HG03558 (cell line): ENCODE results near the gene MRTFB.

ENCODE experiments used
- ATAC-seq: cut with Tn5 transposase; IDR thresholded peaks from one replicate; pipeline ENCODE4 v1.9.1; 2021; ENCODE audit warnings: moderate number of reproducible peaks; ENCODE audit not compliant: unreplicated experiment; ENCODE audit errors: extremely low read depth

The MRTFB gene

DNA sequence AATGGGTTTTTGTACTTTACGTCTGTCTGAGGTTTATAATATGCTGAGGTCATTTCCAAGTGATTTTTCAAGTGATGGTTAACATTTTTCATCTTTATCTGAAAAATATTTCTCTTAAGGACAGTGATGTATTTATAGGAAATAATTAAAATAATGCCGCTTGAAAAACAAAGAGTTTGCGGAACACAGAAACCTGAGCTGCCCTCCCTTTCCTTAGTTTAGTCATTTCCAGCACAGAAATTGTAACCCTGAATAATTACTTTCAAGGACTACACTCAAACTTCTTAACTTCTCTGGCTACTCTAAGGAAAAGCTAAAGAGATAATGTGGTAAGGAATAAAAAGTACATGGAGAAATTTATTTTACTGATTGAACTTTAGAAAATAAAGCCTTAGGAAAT is 54.6 kb downstream of the MRTFB start:
- ATAC-seq: no peak

DNA sequence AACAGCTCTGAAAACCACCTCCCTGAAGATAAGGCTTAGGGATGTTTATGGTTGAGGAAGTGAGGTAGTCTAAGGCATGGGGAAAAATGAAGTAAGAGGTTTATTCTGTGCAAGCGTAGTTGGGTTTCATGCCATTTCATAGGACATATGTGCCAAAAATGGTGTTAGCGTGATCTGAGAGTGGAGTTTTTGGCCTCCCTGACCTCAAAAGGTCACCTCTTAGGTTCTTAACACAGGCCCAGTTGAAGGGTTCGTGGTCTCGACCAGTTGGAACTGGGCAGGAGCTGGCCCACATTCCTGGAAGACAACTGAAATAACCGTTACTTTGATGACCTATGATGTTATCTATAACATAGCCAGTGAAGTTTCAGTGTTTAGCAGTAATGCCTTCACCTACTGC is 57.0 kb downstream of the MRTFB start:
- ATAC-seq: no peak

DNA sequence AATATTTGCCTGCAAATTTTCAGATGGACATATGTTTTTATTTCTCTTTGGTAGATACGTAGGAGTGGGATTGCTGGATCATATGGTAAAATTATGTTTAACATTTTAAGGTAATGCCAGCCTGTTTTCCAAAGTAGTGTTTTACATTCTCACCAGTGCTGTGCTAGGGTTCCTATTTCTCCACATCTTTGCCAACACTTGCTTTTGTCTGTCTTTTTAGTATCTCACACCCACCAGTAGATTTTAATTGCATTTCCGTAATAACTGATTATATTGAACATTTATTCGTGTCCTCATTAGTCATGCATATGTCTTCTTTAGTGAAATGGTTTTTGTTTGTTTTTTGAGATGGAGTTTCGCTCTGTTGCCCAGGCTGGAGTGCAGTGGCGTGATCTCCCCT is 58.4 kb downstream of the MRTFB start:
- no peak for ATAC-seq

DNA sequence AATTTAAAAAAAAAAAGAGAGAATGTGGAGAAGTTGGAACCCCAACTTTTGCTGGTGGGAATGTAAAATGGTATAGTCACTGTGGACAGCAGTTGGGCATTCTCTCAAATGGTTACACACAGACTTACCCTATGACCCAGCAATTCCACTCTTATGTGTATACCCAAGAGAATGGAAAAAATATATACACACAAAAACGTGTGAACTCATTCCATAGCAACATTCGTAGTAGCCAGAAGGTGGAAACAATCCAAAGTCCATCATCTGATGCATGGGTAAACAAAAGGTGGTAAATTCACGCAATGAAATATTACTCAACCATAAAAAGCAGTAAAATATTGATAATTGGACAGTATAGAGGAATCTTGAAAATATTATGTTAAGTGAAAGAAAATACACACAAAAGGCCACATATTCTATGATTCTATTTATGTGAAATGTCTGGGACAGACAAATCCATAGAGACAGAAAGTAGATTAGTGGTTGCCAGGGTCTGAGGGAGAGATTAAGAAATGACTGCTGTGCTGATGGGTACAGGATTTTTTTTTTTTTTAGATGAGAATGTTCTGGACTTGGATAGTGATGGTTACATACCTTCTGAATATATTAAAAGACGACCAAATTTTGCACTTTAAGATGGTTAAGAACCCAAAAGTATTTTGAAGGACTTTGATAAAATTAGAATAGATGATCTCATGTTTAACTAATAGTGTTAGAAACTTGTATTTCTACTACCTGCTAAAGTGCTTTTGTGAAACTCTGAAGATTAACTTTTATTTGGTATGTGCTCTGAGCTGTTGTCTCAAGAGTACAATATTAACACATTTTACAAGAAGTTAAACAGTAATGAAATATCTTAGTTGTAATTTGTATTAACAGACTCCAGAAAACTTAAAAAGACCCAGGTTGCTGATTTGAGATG is 60.9 kb downstream of the MRTFB start:
- ATAC-seq: no peak

DNA sequence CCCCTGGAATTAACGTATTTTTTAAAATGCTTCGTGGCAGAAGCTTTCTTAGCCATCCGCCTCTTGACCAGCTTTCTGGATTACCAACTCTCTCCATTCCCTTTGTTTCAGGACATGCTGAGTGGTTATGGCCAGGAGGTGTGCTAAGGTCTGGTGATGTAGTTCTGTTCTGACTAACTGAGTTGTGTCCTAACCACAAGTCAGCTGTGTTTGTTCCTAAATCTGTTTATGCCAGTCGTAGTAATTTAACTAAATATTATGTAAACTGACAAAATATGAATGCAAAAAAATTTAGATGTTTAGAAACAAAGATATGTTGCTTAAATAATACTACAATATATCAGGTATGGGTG is 61.6 kb downstream of the MRTFB start:
- no peak for ATAC-seq

DNA sequence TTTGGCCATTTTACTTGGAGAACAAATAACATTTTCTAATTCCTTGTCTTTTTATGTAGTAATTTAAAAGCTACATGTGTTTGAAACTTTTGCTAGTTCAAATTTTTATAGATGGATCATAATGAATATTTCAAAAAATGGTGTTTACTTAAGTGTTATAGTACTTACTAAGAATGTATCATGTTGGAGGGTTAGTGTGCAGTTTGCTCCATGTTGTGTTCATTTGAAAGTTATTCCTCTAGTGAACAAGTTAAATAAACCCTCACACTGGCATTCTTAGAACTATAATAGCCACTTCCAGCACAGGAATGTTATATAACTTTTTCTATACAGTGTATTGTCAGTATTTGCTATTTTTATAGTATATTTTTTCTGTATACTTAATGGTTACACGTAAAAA is 62.8 kb downstream of the MRTFB start:
- no peak for ATAC-seq

DNA sequence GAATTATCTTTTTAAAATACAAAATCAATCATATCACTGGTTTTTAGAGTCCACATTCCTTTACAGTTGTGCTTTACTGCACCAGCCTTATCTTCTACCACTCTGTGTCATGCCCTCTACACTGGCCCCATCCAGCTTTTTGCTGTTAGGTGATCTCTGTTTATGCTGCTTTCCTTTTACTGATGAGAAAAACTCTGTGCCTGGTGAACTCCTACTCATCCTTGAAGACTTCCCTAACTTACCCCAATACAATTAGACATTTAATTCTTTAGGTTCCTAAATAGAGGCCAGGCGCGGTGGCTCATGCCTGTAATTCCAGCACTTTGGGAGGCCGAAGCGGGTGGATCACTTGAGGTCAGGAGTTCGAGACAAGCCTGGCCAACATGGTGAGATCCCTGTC is 64.6 kb downstream of the MRTFB start:
- no peak for ATAC-seq

DNA sequence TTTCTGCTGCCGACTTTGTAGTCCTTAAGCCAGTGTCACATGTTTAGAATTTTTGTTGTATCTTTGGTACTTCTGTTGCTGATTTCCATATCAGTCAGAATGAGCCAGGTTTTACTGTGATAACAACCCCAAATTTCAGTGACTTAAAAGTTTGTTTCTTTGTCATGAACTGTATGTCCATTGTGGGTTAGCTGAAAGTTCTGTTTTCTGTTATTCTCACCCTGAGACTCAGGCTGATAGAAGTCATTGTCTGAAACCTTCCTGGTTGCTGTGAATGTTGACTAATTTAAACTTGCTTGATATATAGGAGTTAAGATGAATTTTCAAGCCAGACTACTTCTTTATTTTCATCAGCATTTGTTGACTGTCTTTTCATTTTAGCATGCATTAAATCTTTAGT is 68.8 kb downstream of the MRTFB start:
- no peak for ATAC-seq

DNA sequence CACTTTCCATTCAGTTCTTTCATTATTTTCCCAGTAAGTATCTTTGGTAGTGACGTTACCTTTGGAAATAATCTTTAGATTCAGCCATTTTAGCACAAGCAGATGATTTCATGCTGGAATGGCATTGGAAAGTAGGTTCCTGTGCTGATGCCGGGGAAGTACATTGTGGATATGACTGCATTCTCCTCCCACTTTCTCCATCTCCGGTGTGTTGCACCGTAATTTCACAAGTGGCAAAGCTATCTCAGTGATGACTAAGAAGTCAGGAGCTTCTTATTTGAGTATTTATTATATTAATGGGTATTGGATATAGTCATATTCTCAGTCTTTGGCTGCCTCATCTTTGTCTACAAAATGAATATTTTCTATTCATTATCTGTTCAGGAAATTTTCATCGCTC is 69.8 kb downstream of the MRTFB start:
- no peak for ATAC-seq

DNA sequence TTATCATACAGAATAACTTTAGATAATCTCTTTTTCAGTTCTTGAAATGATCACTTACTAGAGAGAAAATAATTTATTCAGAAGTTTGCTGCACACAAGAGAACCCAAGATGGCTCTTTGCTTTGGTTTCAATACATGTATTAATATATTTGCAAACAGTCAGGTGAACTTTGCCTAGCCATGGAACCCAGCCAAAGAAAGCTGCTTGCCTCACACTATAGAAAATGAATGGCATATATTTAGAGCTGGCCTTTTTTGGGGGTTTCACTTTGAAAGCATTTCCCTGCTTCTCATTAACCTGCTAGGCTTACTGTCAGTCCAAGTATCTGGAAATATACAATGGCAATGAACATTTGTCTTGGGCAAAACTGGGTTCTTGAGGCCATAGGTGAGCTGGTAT is 75.3 kb downstream of the MRTFB start:
- no peak for ATAC-seq

DNA sequence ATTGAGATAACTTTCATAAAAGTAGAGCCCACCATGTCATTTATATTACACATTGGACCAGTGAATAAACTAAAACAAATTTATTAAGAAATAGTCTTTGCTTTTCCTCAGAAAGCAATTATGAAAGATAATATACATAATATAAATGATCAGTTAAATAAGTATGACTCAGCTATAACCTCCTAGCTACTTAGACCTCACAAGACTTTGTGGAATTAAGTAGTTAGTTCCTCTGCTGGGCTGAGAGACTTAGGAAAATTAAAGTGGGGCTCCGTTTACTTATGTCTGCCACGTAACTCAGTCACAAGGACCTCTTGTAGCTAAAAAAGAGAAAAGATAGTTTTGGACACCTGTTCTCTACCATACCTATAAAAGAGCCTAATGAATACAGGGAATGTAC is 76.9 kb downstream of the MRTFB start:
- no peak for ATAC-seq

DNA sequence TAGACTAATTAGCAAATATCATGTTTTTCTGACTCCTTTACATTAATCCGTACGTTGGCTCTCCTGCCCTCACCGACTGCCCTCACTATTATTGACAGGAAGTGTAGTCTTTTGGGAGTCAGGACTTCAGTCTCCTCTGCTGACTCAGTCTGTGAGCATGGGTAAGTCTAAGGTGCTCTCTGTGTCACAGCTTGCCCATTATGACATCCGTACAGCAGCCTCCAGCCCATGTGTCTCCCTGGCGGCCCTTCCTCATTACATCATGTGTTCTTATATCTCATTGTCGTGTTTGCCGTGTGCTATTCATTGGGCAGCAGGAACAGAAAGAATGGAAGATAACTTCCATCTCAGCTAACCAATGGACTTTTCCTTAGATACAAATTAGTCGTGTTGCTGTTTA is 77.5 kb downstream of the MRTFB start:
- ATAC-seq: no peak

DNA sequence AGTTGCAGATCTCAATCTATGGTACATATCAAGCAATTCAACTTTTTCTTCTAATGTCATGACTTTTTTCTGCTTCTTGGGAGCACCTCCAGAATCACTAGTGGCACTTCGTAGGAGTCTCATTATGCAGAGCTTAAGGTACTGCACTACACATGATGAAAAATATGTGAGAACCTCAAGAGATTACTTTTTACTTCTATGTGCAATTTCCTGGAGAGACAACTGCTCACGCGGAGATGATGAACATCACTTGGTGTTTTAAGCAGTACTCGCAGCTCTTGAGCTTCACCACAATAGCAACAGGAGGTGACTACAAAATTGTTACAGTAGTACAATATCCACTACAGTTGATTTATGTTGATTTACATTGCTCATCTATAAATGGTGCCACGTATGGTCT is 79.7 kb downstream of the MRTFB start:
- no peak for ATAC-seq

DNA sequence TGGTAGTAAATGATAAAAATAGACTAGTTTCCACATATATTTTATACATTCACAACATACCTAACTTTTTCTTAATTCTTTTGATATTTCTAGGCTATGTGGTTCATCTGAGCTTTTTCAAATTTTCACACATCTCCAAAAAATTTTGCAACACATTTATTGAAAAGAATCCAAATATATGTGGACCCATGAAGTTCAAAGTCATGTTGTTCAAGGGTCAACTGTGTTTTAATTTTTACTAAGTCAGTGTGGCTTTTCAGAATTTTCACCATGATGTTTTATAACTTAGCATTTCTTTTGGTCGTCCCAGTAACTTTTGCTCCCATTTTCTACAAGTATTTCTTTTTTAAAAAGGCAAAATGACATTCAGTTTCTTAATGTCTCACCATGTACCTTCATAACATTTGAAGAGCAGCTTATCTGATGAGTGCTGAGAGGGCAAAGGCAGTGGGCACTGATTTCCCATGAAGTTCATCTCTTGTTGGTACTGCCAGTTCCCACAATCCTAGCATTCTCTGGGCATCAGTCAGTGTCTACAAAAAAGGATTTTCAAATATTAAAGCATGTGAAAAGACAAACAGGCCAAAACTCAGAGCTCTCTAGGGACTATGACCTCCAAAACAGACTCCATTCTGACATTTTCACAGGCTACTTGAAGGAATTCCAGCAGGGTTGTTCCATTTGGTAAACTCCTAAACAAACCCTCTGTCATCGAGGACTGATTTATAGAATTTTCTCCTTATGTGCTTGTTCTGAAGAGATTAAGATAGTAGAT is 80.3 kb downstream of the MRTFB start:
- no peak for ATAC-seq

DNA sequence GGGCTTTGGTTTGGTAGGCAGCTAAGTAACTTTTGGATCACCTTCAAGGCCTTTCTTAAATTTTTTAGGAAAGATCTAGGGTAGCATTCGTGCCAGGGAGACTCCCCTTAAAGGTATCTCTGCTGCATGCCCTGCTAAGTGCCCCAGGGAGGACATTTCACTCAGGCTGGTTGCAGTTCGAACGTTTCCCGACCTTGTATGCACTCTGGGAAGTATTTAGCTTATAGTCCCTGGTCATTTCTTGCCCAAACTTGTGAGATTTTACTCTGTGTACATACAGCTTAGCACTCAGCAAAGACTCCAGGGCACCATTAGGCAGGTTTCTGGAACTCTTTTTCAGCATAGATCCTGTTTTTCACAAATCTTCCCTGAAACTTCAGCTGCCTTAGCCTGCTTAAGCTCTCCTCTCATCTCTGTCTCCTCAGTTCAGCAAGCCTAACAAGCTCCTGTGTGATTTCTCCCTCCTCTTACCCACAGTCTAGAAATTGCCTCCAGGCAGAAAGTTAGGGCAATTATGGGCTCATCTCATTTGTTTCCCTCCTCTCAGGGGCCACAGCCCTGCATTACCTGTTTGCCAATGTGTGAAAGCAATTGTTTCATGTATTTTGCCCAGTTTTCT is 84.6 kb downstream of the MRTFB start:
- no peak for ATAC-seq

DNA sequence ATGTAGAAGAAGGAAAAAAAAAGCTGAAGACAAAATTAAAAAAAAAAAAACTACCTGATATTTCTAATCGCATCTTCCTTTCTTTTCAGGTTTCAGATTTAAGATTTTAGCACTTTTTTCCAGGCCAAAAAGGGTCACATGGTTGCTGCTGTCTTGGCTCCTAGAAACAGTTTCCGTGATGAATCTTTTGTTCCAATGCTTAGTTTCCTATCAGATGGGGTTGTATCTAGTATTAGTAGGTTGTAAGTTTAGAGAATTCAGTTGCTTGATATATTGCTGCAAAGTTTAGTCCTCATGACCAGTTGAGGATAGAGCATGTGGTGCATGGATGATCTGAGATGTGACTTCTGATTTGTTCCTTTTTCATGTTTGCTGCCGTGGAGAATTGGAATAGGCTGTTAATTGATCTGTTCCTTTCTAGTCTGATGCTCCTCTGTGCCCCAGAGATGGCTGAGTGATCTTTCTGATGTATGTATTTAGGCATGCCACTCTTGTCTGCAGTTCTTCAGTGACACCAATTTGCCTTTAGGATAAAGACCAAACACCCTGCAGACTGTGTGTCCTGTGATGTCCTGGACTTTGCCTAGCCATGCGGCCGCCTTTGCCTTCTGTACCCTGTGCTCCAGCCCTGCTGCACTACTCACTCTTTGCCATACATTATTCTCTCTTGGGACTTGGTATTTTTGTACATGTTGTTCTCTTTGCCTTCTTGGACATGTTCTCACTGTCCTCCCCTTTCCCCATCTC is 94.0 kb downstream of the MRTFB start:
- ATAC-seq: no peak

DNA sequence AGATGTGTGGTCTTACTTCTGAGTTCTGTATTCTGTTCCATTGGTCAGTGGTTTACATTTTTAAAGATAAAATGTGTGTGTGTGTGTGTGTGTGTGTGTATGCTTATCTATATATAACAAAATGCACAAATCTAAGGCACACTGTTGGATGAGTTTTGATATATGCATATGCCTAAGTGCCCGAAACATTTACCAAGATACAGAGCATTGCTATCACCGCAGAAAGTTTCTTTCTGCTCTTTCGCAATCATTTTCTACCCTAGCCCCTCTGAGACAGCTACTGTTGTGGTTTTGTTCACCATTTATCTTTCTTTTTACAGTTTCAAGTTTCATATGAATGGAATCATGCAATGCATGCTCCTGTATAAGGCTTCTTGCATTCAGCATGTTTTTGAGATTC is 97.0 kb downstream of the MRTFB start:
- ATAC-seq: no peak

DNA sequence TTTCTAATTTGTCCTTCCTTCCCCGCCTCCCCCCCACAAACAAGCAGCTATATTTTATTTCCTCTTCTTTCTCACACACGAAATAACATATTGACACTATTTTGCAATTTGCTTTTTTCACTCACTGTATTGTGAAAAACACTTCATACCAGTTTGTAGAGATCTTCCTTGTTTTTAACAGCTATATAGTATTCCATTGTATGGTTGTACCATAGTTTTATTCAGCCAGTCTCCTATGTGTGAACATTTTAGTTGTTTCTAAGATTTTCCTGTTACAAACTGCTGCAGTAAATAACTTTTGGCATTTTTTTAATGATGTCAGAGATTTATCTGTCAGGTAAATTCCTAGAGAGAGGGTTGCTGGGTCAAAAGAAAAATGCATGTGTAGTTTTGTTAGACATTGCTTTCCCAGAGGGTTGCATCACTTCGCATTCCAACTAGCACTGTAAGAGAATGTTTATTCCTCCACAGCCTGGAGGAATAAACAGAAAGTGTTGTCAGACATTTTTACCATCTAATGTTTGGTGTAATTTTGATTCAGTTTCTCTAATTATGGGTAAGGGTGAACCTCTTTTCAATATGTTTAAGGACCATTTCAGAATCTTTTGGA is 101.2 kb downstream of the MRTFB start:
- ATAC-seq: no peak

DNA sequence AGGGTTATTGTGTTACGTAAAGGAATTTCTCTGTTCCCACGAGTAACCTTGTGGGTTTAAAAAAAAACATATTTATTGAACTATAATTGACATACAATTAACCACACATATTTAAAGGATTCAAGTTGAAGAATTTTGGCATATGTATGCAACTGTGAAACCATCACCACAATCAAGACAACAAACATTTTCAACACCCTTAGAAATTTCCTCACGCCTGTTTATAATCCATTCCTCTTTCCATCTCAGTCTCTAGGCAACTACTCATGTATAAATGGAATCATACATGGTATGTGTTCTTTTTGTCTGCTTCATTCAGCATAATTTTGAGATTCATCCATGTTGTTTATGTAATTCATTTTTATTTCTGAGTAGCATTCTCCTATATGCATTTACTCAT is 104.0 kb downstream of the MRTFB start:
- ATAC-seq: no peak

DNA sequence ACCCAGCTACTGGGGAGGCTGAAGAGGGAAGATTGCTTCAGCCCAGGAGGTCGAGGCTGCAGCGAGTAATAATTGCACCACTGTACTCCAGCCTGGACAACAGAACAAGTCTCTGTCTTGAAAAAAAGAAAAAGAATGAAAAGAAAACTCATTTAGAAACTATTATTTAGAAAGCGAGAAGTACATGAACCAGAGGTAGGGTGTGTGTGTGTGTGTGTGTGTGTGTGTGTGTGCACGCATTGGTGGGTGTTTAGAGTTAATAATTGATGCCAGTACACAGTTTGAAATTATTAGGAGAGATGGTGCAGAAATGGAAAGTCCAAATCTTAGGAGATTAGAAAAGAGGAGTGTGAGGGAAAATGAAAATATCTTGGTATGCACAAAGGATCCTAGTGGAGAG is 106.6 kb downstream of the MRTFB start:
- no peak for ATAC-seq
